ENCODE measurements around the gene TEC.
"Not testable (repeated sequence)": the region's sequence is repeated elsewhere in the genome, so short reads cannot be mapped to it uniquely, and the experiment has no call there.

TEC gene

GRCh38 chr4:48212165-48212564, 57.5 kb downstream of the TEC start:
- H3K4me3 ChIP-seq (ENCODE audit: low read depth, low read length), result no peak overlapping the region
- no peak for DNase-seq (ENCODE audit: low read depth)

- H3K4me3 ChIP-seq (ENCODE audit: low read depth, low read length), result no peak overlapping the region
Measured at GRCh38 chr4:48210966-48211328, 58.7 kb downstream of the TEC start.

GRCh38 chr4:48205626-48206025, 64.0 kb downstream of the TEC start:
- no peak for DNase-seq (ENCODE audit: low read depth)
- H3K4me3 ChIP-seq (ENCODE audit: low read depth, low read length), result no peak overlapping the region

More at GRCh38 chr4:48210966-48211328, 58.7 kb downstream of the TEC start:
- DNase-seq (ENCODE audit: low read depth), result no peak

GRCh38 chr4:48205107-48205506, 64.5 kb downstream of the TEC start:
- no peak overlapping the region for H3K4me3 ChIP-seq (ENCODE audit: low read depth, low read length)
- DNase-seq (ENCODE audit: low read depth), result peak; percentile 1

- no peak overlapping the region for H3K4me3 ChIP-seq (ENCODE audit: low read depth, low read length)
- DNase-seq (ENCODE audit: low read depth), result no peak
Measured at GRCh38 chr4:48203819-48204218, 65.8 kb downstream of the TEC start.

GRCh38 chr4:48197643-48198237, 71.9 kb downstream of the TEC start:
- DNase-seq (ENCODE audit: low read depth), result no peak
- no peak overlapping the region for H3K4me3 ChIP-seq (ENCODE audit: low read depth, low read length)

GRCh38 chr4:48196758-48197504, 72.7 kb downstream of the TEC start:
- no peak overlapping the region for H3K4me3 ChIP-seq (ENCODE audit: low read depth, low read length)
- no peak for DNase-seq (ENCODE audit: low read depth)

- no peak overlapping the region for H3K4me3 ChIP-seq (ENCODE audit: low read depth, low read length)
- no peak for DNase-seq (ENCODE audit: low read depth)
Measured at GRCh38 chr4:48195853-48196252, 73.8 kb downstream of the TEC start.

GRCh38 chr4:48195374-48195773, 74.3 kb downstream of the TEC start:
- no peak overlapping the region for H3K4me3 ChIP-seq (ENCODE audit: low read depth, low read length)
- no peak for DNase-seq (ENCODE audit: low read depth)

- no peak for DNase-seq (ENCODE audit: low read depth)
- no peak overlapping the region for H3K4me3 ChIP-seq (ENCODE audit: low read depth, low read length)
Measured at GRCh38 chr4:48194971-48195370, 74.7 kb downstream of the TEC start.

- no peak for DNase-seq (ENCODE audit: low read depth)
- H3K4me3 ChIP-seq (ENCODE audit: low read depth, low read length), result no peak overlapping the region
Measured at GRCh38 chr4:48193921-48194468, 75.6 kb downstream of the TEC start.

- DNase-seq (ENCODE audit: low read depth), result no peak
- H3K4me3 ChIP-seq (ENCODE audit: low read depth, low read length), result no peak overlapping the region
Measured at GRCh38 chr4:48193096-48193836, 76.4 kb downstream of the TEC start.

- no peak overlapping the region for H3K4me3 ChIP-seq (ENCODE audit: low read depth, low read length)
- no peak for DNase-seq (ENCODE audit: low read depth)
Measured at GRCh38 chr4:48191758-48192157, 77.9 kb downstream of the TEC start.

GRCh38 chr4:48190839-48191238, 78.8 kb downstream of the TEC start:
- H3K4me3 ChIP-seq (ENCODE audit: low read depth, low read length), result no peak overlapping the region
- no peak for DNase-seq (ENCODE audit: low read depth)

GRCh38 chr4:48189731-48190130, 79.9 kb downstream of the TEC start:
- no peak for DNase-seq (ENCODE audit: low read depth)
- H3K4me3 ChIP-seq (ENCODE audit: low read depth, low read length), result no peak overlapping the region

- DNase-seq (ENCODE audit: low read depth), result no peak
- no peak overlapping the region for H3K4me3 ChIP-seq (ENCODE audit: low read depth, low read length)
Measured at GRCh38 chr4:48188390-48188789, 81.2 kb downstream of the TEC start.

GRCh38 chr4:48187813-48188212, 81.8 kb downstream of the TEC start:
- no peak overlapping the region for H3K4me3 ChIP-seq (ENCODE audit: low read depth, low read length)
- DNase-seq (ENCODE audit: low read depth), result no peak

- H3K4me3 ChIP-seq (ENCODE audit: low read depth, low read length); DNase-seq (ENCODE audit: low read depth): not testable (repeated sequence)
Measured at GRCh38 chr4:48187066-48187465, 82.6 kb downstream of the TEC start.

- not testable (repeated sequence) for DNase-seq (ENCODE audit: low read depth); H3K4me3 ChIP-seq (ENCODE audit: low read depth, low read length)
Measured at GRCh38 chr4:48186394-48186793, 83.2 kb downstream of the TEC start.

GRCh38 chr4:48184882-48185281, 84.8 kb downstream of the TEC start:
- DNase-seq (ENCODE audit: low read depth), result no peak
- no peak overlapping the region for H3K4me3 ChIP-seq (ENCODE audit: low read depth, low read length)
